GM10847 (cell line): ENCODE measurements around the gene GNB5.

Source experiments
- POLR2A ChIP-seq: IDR thresholded peaks from 2 replicates; pipeline ENCODE4 v1.6.1; 2011; ENCODE audit not compliant: insufficient read length; ENCODE audit errors: extremely low read depth

GNB5 gene

GRCh38 chr15:52101542-52102323, 89.5 kb downstream of the GNB5 start:
- no peak for TF ChIP-seq POLR2A

DNA sequence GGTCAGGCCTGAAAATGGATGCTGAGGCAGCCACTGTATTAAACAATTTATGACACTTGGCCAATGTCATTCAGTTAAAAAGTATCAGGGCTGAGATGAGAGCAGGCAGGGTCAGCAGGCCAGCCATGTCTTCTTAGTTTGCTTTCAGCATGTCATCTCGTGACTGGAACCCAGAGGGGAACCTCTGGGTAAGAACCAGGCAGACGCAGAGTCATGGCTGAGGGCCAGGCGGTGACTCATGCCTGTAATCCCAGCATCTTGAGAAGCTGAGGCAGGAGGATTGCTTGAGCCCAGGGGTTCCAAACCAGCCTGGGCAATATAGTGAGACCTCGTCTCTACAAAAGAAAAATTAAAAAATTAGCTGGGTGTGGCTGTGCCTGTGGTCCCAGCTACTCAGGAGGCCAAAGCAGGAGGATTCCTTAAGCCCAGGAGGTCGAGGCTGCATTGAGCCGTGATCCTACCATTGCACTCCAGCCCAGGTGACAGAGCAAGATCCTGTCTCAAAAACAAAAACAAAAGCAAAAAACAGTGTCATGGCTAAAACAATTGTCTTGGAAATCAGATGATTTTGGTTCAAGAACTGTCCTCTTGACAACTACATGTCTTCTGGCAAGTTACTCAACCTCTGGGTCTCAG, 90.3 kb downstream of the GNB5 start:
- TF ChIP-seq POLR2A, result no peak

DNA sequence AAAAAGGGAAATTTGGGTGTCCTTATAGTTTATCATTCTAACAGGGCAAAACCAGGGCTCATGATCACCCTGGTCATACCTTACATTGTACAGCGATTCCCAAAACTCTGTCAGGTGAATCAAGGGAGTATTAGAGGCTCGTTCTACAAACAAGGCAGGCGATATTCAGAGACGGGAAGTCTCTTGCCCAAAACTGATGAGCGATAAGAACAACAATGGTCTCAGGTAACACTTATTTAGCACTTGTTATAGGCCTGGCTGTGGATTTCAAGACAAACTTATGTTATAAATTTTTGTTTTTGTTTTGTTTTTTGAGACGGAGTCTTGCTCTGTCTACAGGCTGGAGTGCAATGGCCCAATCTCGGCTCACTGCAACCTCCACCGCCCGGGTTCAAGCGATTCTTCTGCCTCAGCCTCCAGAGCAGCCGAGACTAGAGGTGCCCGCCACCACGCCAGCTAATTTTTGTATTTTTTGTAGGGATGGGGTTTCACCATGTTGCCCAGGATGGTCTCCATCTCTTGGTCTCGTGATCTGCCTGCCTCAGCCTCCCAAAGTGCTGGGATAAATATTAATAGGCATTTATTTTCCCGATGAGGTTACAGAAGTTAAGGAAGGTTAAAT, 91.4 kb downstream of the GNB5 start:
- TF ChIP-seq POLR2A, result no peak

- TF ChIP-seq POLR2A, result no peak
These were observed 92.9 kb downstream of the GNB5 start for GRCh38 chr15:52098323-52098722.

GRCh38 chr15:52097180-52097579, 94.0 kb downstream of the GNB5 start:
- TF ChIP-seq POLR2A, result no peak

- TF ChIP-seq POLR2A, result no peak
These were observed 95.5 kb downstream of the GNB5 start for GRCh38 chr15:52095597-52096262.

DNA sequence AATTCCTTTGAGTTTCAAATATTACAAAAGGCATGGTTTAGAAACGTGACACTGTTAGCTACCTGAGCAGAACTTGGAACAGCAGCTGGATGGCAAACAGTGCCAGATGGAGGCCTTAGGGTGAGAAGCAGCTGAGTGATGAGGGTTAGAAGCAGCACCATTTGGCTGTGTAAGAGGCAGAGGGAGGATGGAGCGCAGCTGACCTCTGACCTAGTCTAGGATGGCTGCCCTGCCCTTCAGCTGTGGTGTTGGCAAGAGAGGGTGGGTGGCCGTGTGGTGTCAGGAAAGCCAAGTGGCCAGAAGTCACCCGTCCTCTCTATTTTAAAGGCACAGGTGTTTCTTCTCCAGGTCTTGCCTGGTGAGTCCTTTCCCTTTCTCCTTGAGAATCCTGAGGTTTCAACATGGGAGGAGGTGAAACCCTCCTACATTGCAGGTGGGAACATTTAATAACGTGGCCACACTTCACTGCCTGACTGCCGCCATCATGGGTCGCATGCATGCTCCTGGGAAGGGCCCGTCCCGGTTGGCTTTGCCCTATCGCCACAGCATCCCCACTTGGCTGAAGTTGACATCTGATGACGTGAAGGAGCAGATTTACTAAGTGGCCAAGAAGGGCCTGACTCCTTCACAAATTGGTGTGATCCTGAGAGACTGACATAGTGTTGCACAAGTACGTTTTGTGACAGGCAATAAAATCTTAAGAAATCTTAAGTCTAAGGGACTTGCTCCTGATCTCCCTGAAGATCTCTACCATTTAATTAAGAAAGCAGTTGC, 96.2 kb downstream of the GNB5 start:
- TF ChIP-seq POLR2A, result no peak

GRCh38 chr15:52093539-52094510, 97.4 kb downstream of the GNB5 start:
- no peak for TF ChIP-seq POLR2A

DNA sequence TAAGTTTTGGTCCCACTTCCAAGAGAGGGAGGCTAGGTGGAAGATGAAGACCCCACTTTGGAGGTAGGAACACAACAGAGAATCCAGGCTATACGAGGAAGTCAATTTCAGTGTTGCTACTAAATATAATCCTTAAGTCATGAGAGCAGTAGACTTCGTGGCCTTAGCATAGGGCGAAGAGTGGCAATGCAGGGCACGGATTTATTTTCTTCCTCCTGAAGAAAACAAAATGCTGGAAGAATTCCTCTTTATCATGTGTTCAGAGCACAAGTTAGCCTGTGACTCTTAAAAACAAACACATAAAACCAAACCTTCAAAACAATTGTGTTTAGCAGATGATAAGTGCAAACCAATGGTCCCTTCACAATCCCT, 98.0 kb downstream of the GNB5 start:
- TF ChIP-seq POLR2A, result no peak

DNA sequence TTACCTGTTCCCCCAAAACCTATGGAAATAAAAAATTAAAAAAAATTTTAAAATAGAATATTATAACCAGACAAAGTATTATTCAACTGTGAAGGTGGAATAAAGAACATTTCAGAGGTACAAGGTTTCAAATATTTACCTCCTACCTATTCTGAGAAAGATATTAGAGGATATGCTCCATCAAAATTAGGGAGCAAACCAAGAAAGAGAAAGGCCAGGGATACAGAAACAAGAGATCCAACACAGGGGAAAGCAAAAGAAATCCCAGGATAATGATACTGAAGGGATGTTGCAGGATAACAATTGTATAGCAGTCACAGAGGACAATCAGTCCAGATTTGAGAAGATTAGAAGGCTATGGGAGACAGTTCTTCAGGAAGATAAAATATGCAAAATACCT, 101.0 kb downstream of the GNB5 start:
- no peak for TF ChIP-seq POLR2A

DNA sequence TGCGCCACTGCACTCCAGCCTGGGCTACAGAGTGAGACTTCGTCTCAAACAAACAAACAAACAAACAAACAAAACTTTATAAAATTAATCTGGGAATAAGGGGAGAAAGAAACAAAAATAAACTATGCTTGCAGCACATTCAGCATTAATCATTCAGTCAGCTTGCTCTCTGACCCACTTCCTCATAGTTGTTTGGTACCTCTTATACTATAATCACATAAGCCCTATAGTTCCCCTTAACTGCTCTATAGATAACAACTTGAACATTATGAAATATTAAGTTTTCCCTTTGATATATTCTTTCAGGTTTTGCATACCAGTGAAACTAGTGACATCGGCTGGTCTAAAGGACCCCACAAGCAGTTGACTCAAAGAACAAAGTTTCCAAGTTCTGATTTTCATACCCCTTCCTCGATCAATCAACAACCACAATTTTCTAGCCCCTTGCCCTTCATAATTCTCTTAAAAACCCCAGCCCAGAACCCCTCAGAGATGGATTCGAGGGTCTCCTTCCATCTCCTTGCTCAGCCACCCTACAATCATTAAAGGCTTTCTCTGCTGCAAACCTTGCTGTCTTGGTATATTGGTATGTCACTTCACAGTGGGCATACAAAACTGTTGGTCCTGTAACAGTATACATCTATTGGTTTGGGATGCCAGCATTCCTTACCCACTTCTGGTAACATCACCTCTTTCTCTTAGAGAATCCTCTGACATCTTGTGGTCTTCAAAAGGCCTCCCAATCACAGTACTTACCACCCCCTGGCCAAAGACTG, 105.0 kb downstream of the GNB5 start:
- no peak for TF ChIP-seq POLR2A

DNA sequence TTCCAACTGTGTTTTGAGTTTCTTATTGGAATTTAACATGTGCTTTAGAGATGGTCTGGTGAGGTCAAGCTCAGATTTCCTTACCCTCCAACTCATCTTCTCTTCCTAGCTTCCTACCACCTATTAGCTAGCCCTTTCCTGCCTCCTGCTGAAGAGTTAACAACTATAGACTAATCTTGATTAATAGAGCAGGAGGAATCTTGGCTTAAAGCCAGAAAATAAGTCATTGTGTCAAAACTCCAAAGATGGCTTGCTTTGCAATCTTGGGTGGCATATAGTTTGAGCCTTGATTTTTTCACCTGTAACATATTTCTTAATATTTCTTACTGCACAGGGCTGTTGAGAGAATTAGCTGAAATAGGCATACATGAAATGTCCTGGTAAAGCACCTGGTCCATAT, 105.9 kb downstream of the GNB5 start:
- TF ChIP-seq POLR2A, result no peak

GRCh38 chr15:52083603-52084002, 107.6 kb downstream of the GNB5 start:
- TF ChIP-seq POLR2A, result no peak
